IPS-15b (cell line): ENCODE measurements around the gene CLDN34.

Experiments used
- H3K27me3 ChIP-seq: one replicate; pipeline ENCODE4 v1.6.1; 2013; ENCODE audit warnings: low read length; ENCODE audit not compliant: control insufficient read depth, insufficient read depth
- H3K36me3 ChIP-seq: one replicate; pipeline ENCODE4 v1.6.1; 2013; ENCODE audit warnings: low read length; ENCODE audit not compliant: control insufficient read depth, insufficient read depth
- H3K4me1 ChIP-seq: one replicate; pipeline ENCODE4 v1.6.1; 2013; ENCODE audit warnings: mild to moderate bottlenecking, low read length; ENCODE audit not compliant: control insufficient read depth, insufficient read depth
- H3K4me3 ChIP-seq: one replicate; pipeline ENCODE4 v1.5.1; 2013; ENCODE audit warnings: low read depth, low read length
- H3K9ac ChIP-seq: one replicate; pipeline ENCODE4 v1.6.1; 2013; ENCODE audit warnings: low read depth, mild to moderate bottlenecking, low read length
- H3K9me3 ChIP-seq: one replicate; pipeline ENCODE4 v1.6.1; 2013; ENCODE audit warnings: mild to moderate bottlenecking, low read length; ENCODE audit not compliant: control insufficient read depth, insufficient read depth

Gene CLDN34

DNA sequence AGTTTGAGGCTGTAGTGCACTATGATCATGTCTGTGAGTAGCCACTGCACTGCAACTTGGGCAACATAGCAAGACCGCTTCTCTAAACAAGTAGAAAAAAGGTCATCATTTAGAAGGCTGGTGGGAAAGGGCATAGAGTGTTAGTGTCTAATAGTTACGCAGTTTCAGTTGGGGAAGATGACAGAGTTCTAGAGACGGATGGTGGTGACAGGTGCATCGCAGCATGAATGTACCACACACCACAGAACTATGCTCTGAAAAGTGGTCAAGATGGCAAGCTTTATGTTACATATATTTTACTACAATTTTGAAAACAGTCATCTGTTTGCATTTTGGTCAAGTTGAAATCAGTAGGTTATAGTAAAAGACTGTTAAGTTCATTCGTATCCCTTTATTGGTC lies 23.7 kb upstream of the CLDN34 start:
- H3K27me3 ChIP-seq: no peaks in the 10 kb centered on the region
- H3K4me1 ChIP-seq: no peaks in the 10 kb centered on the region
- H3K9ac ChIP-seq: no peak overlapping the region
- peaks cover 22% of the 10 kb centered on the region for H3K36me3 ChIP-seq
- H3K9me3 ChIP-seq: peaks cover 9% of the 10 kb centered on the region
- H3K4me3 ChIP-seq: no peak overlapping the region

DNA sequence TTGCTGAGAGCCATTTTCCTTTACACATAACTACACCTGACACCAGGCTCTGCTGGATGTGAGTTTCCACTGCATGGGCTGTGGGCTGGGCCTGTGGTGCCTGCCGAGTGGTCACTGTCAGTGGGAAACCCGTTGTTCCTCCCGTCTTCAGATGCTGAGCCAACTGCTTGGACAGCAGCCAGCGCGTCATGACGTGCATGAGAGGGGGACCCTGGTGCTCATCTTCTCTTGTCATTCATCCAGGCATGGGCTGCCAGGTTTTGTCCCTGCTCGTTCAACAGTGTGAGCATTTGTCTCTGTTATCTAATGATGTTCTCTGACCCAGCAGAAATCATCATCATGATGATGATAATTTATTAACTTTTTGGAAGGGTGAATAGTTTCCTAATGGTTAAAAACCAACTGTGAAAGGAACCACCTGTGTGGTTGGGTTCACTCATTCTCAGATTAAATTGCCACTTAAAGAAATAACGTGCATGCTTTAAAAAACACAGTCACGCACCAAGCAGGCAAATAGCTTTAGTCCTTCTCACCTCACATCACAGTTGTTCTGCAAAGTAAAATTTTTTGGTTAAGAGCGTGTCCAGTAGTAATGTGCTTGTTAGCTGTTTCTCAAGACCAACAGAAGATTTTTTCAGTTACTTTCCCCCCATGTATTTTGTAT lies 19.9 kb upstream of the CLDN34 start:
- H3K9me3 ChIP-seq: peaks cover 6% of the 10 kb centered on the region
- no peaks in the 10 kb centered on the region for H3K27me3 ChIP-seq
- no peak overlapping the region for H3K9ac ChIP-seq
- no peaks in the 10 kb centered on the region for H3K4me1 ChIP-seq
- H3K4me3 ChIP-seq: no peak overlapping the region
- H3K36me3 ChIP-seq: peaks cover 9% of the 10 kb centered on the region

DNA sequence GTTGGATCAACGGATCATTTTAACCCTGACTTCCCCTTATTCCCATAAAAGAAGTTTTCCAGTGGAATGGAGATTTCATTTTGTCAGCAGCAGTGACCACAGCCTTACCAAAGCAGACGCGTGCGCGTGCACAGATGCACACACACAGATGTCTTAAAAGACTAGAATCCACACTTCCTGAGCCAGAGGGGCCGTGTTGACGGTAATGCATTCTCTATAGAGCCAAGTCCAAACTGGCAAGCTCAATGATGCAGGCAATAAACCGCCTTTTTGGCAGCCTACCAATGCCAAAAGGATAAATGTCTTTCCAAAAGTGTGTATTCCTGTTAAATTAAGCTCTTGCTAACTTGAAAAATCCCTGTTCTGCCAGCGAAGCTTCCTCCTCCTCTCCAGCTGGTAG lies 18.8 kb upstream of the CLDN34 start:
- Histone ChIP-seq H3K9ac (no peak overlapping the region), H3K9me3 (peaks cover 4% of the 10 kb centered on the region), H3K4me1 (no peaks in the 10 kb centered on the region), H3K36me3 (peaks cover 6% of the 10 kb centered on the region), H3K4me3 (no peak overlapping the region), H3K27me3 (no peaks in the 10 kb centered on the region)

DNA sequence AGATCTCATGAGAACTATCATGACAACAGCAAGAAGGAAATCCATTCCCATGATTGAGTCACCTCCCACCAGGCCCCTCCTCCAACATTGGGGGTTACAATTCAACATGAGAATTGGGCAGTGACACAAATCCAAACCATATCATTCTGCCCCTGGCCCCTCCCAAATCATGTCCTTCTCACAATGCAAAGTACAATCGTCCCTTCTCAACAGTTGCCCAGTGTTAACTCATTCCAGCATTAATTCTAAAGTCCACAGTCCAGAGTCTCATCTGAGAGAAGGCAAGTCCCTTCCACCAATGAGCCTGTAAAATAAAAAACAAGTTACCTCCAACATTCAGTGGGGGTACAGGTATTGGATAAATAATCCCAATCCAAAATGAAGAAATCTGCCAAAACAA lies 14.9 kb upstream of the CLDN34 start:
- no peak overlapping the region for H3K9ac ChIP-seq
- peaks cover 4% of the 10 kb centered on the region for H3K9me3 ChIP-seq
- H3K4me3 ChIP-seq: no peak overlapping the region
- H3K27me3 ChIP-seq: no peaks in the 10 kb centered on the region
- no peaks in the 10 kb centered on the region for H3K4me1 ChIP-seq
- H3K36me3 ChIP-seq: no peaks in the 10 kb centered on the region

DNA sequence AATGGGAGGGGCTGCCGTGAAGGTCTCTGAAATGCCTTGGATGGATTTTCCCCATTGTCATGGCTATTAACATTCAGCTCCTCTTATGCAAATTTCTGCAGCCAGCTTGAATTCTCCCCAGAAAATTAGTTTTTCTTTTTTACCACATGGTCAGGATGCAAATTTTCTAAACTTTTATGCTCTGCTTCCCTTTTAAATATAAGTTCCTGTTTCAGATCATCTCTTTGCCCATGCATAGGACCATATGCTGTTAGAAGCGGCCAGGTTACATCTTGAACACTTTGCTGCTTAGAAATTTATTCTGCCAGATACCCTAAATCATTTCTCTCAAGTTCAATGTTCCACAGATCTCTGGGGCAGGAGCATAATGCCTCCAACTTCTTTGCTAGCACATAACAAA lies 13.8 kb upstream of the CLDN34 start:
- Histone ChIP-seq H3K4me1 (no peaks in the 10 kb centered on the region), H3K9ac (no peak overlapping the region), H3K9me3 (peaks cover 4% of the 10 kb centered on the region), H3K36me3 (no peaks in the 10 kb centered on the region), H3K4me3 (no peak overlapping the region), H3K27me3 (no peaks in the 10 kb centered on the region)

DNA sequence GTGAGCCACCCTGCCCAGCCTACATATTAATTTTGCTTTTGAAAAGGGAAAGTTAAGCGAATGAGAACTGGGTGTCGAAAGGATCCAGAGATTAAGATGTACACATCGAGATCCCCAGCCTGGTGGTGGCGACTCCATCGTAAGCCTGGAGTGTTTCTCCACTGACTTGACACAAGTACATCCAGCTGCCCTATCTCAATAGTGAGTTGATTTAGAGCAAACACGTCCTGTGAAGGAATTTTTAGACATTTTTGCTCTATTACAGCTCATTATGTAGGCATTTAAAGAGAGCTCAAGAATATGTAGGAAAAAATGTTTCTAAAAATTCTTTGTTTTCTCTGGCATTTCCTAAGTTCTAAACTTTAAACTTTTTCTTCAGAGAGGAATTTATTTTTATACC lies 11.7 kb upstream of the CLDN34 start:
- Histone ChIP-seq H3K9me3 (peaks cover 4% of the 10 kb centered on the region), H3K27me3 (no peaks in the 10 kb centered on the region), H3K36me3 (no peaks in the 10 kb centered on the region), H3K4me3 (no peak overlapping the region), H3K4me1 (no peaks in the 10 kb centered on the region), H3K9ac (no peak overlapping the region)

DNA sequence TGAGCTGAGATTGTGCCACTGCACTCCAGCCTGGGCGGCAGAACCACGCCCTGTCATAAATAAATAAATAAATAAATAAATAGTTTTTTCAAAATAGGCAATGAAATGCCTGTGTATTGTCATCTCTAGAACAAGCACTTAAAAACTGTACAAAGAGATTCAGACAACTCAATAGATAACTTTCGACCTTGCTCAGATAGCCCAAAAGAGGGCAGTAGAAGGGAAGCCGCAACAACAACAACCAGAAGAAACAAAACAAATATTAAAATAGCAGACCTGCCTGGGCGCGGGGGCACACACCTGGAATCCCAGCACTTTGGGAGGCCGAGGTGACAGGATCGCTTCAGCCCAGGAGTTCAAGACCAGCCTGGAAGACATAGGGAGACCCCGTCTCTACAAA lies 9.4 kb upstream of the CLDN34 start:
- no peaks in the 10 kb centered on the region for H3K4me1 ChIP-seq
- no peak overlapping the region for H3K4me3 ChIP-seq
- no peak overlapping the region for H3K9ac ChIP-seq
- no peaks in the 10 kb centered on the region for H3K27me3 ChIP-seq
- no peaks in the 10 kb centered on the region for H3K36me3 ChIP-seq
- H3K9me3 ChIP-seq: no peaks in the 10 kb centered on the region

DNA sequence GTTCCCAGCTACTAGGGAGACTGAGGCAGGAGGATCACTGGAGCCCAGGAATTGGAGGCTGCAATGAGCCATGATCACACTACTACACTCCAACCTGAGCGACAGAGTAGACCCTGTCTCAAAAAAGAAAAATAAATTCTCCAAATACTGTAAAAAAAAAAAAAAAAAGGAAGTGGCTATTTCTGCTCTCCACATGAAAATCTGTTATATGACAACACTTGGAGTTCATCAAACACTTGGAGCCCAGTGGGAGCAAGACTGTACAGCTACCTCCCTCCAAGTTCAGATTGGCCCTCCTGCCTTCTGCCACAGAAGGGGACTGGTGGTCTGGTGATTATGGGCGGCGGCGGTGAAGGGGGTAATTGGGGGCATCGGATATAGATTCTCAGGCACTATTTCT lies 9.0 kb upstream of the CLDN34 start:
- no peak overlapping the region for H3K9ac ChIP-seq
- no peaks in the 10 kb centered on the region for H3K36me3 ChIP-seq
- H3K4me1 ChIP-seq: no peaks in the 10 kb centered on the region
- no peaks in the 10 kb centered on the region for H3K9me3 ChIP-seq
- no peaks in the 10 kb centered on the region for H3K27me3 ChIP-seq
- no peak overlapping the region for H3K4me3 ChIP-seq

DNA sequence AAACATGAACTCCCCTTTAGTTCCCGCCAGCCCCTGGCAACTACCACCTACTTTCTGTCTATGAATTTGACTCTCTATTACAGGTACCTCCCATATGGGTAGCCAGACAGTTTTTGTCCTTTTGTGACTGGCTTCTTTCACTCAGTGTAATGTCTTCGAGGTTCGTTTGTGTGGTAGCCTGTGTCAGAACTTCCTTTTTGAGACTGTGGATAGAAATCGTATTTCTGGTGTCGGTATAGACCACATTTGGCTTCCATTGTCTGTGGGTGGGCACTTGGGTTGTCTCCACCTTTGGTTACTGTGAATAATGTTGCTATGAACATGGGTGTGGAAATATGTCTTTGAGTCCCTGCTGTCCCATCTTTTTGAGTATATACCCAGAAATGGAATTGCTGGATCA lies 5.4 kb upstream of the CLDN34 start:
- Histone ChIP-seq H3K4me3 (no peak overlapping the region), H3K9me3 (no peaks in the 10 kb centered on the region), H3K4me1 (no peaks in the 10 kb centered on the region), H3K9ac (no peak overlapping the region), H3K36me3 (no peaks in the 10 kb centered on the region), H3K27me3 (no peaks in the 10 kb centered on the region)

DNA sequence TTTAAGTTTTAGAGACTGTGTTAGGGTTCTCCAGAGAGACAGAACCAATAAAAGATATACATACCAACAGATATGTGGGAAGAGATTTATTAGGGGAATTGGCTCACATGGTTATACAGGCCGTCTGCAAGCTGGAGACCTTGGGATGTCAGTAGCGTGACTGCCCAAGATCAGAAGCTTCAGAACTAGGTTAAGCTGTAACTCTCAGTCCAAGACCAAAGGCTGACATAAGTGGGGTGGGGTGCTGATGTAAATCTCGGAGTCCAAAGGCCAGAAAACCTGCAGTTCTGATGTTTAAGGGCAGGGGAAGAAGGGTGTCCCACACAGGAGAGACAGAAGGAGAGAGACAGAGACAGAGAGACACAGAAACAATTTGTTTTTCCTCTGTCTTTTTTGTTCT lies 10.5 kb downstream of the CLDN34 start:
- Histone ChIP-seq H3K4me1 (no peaks in the 10 kb centered on the region), H3K36me3 (no peaks in the 10 kb centered on the region), H3K27me3 (no peaks in the 10 kb centered on the region), H3K4me3 (no peak overlapping the region), H3K9ac (no peak overlapping the region), H3K9me3 (peaks cover 11% of the 10 kb centered on the region)

DNA sequence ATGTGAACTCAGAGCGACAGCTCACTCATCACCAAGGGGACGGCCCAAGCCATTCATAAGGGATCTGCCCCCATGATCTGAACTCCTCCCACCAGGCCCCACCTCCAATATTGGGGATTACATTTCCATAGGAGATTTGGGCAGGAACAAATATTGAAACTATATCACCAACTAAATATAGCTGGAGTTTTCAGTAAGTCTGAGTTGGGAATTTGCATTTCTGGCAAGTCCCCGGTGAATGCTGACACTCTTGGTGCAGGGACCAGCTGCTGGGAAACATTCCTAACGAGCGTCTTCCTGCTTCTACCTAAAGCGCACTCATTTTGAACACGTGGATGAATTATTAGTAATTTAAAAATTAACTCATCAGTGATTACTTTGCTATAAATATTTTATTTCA lies 13.2 kb downstream of the CLDN34 start:
- Histone ChIP-seq H3K27me3 (no peaks in the 10 kb centered on the region), H3K9me3 (peaks cover 2% of the 10 kb centered on the region), H3K36me3 (no peaks in the 10 kb centered on the region), H3K4me1 (no peaks in the 10 kb centered on the region), H3K4me3 (no peak overlapping the region), H3K9ac (no peak overlapping the region)

DNA sequence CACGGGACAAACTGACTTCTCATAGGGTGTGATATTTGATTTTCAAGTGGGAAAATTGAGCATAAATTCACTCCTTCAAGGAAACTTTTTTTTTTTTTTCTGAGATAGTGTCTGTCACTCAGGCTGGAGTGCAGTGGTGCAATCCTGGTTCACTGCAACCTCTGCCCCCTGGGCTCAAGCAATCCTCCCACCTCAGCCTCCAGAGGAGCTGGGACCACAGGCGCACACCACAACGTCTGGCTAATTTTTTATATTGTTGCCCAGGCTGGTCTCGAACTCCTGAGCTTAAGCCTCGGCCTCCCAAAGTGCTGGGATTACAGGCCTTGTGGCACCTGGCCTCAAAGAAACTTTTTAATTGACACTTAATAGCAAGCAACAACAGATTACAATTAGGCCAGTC lies 13.8 kb downstream of the CLDN34 start:
- no peaks in the 10 kb centered on the region for H3K9me3 ChIP-seq
- H3K4me1 ChIP-seq: no peaks in the 10 kb centered on the region
- no peaks in the 10 kb centered on the region for H3K27me3 ChIP-seq
- no peak overlapping the region for H3K9ac ChIP-seq
- no peak overlapping the region for H3K4me3 ChIP-seq
- H3K36me3 ChIP-seq: no peaks in the 10 kb centered on the region
